ENCODE results near the gene SCN2B. TPM values are rescaled to one million over a fixed set of nuclear protein-coding genes. Genes with fewer than 3 reads are reported as not detected.
A peak's percentile ranks its signal among the peaks of the same experiment; 100 is the strongest.

Gene SCN2B
- total RNA-seq, 1 donor from 2014 or later, result 0.40 TPM

GRCh38 chr11:118180300-118180703 lies 3.9 kb upstream of the SCN2B start:
- peaks cover 20% of the 10 kb centered on the region for H3K27me3 Mint-ChIP-seq (ENCODE audit: low read depth)
- TF ChIP-seq CTCF (conservative IDR thresholded peaks at IDR 0.05), result no peak
- H3K4me1 Mint-ChIP-seq, result peaks cover 25% of the 10 kb centered on the region
- no peak overlapping the region for H3K27ac Mint-ChIP-seq (ENCODE audit: unreplicated experiment)
- DNase-seq (ENCODE audit: low read depth, low spot score), result peak; percentile 37
- no peak overlapping the region for H3K4me3 Mint-ChIP-seq
- H3K9me3 Mint-ChIP-seq, result no peaks in the 10 kb centered on the region
- H3K36me3 Mint-ChIP-seq (ENCODE audit: low read depth), result no peaks in the 10 kb centered on the region

- H3K27me3 Mint-ChIP-seq (ENCODE audit: low read depth), result peaks cover 43% of the 10 kb centered on the region
- H3K9me3 Mint-ChIP-seq, result no peaks in the 10 kb centered on the region
- DNase-seq (ENCODE audit: low read depth, low spot score), result no peak
- H3K4me3 Mint-ChIP-seq, result no peak overlapping the region
- no peak for TF ChIP-seq CTCF (conservative IDR thresholded peaks at IDR 0.05)
- no peaks in the 10 kb centered on the region for H3K36me3 Mint-ChIP-seq (ENCODE audit: low read depth)
- peaks cover 29% of the 10 kb centered on the region for H3K4me1 Mint-ChIP-seq
- H3K27ac Mint-ChIP-seq (ENCODE audit: unreplicated experiment), result no peak overlapping the region
Observed at GRCh38 chr11:118176778-118177134, 317 bp upstream of the SCN2B start.

GRCh38 chr11:118175031-118175992 lies 1.1 kb downstream of the SCN2B start:
- Mint-ChIP-seq H3K4me1 (peaks cover 24% of the 10 kb centered on the region), H3K9me3 (no peaks in the 10 kb centered on the region), H3K27ac (ENCODE audit: unreplicated experiment) (no peak overlapping the region), H3K4me3 (peak overlapping the region; percentile 85), H3K36me3 (ENCODE audit: low read depth) (no peaks in the 10 kb centered on the region), H3K27me3 (ENCODE audit: low read depth) (peaks cover 57% of the 10 kb centered on the region)
- no peak for TF ChIP-seq CTCF (conservative IDR thresholded peaks at IDR 0.05)
- no peak for DNase-seq (ENCODE audit: low read depth, low spot score)

- Mint-ChIP-seq H3K36me3 (ENCODE audit: low read depth) (no peaks in the 10 kb centered on the region), H3K4me1 (peaks cover 16% of the 10 kb centered on the region), H3K27ac (ENCODE audit: unreplicated experiment) (no peak overlapping the region), H3K9me3 (no peaks in the 10 kb centered on the region), H3K27me3 (ENCODE audit: low read depth) (peaks cover 69% of the 10 kb centered on the region), H3K4me3 (no peak overlapping the region)
- TF ChIP-seq CTCF (conservative IDR thresholded peaks at IDR 0.05), result no peak
- no peak for DNase-seq (ENCODE audit: low read depth, low spot score)
Observed at GRCh38 chr11:118174006-118174567, 2.4 kb downstream of the SCN2B start.

GRCh38 chr11:118172356-118172755 lies 4.1 kb downstream of the SCN2B start:
- Mint-ChIP-seq H3K9me3 (no peaks in the 10 kb centered on the region), H3K4me1 (peaks cover 16% of the 10 kb centered on the region), H3K27ac (ENCODE audit: unreplicated experiment) (no peak overlapping the region), H3K27me3 (ENCODE audit: low read depth) (peaks cover 81% of the 10 kb centered on the region), H3K36me3 (ENCODE audit: low read depth) (no peaks in the 10 kb centered on the region), H3K4me3 (no peak overlapping the region)
- TF ChIP-seq CTCF (conservative IDR thresholded peaks at IDR 0.05), result no peak
- DNase-seq (ENCODE audit: low read depth, low spot score), result no peak
